Peyer's patch (tissue), 4 donors: Measurements from ENCODE around the gene ATF6B.

Experiments
- POLR2A ChIP-seq, 2 donors: fragments of 450-650 bp; IDR thresholded peaks; one replicate each; pipeline ENCODE4 v1.5.1; 2017; ENCODE audit warnings: antibody characterized with exemption in 2 of 2, mild to moderate bottlenecking in 2 of 2, moderate library complexity in 2 of 2
- TF ChIP-seq, protein P1 (sequence below), 6 experiments: fragments of 450-650 bp in 4 of 6; fragments of 200-600 bp in 2 of 6; sonication (generic) in 1 of 6; IDR thresholded peaks; one replicate each; pipeline ENCODE4 v1.5.1; 2017 to 2019; ENCODE audit warnings: antibody characterized with exemption in 6 of 6, mild to moderate bottlenecking in 3 of 6, moderate library complexity in 1 of 6

DNA sequence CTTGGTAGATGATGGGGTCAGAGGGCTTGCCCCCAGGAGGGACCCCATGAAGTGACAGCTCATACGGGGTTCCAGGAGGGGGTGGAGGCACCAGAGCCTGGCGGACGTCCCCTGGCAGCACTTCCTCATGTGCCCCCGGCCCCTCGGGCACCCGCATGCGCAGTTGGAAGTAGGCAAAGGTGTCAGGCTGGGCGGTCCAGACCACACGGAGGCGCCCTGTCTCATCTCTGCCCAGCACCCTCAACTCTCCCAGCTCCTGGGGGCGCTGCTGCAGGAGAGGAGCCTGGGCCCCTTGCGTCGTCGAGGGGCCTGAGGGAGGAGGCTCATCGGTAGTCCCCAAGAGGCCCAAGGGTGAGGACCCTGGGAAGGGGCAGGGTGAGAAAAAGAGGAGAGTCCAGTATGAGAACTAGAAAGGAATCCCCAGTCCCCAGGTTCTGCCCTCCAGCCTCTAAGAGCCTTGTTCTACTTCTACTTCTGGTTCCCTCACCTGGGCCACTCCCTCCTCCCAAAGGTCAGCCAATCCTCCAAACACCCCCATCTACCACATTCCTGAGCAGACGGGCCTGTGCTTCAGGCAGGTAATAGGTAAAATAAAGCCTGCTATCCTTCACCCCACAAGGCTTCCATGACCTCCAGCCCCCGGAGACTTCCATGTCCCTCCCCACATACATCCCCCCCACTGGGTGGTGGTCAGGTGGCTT is 42.1 kb downstream of the ATF6B start:
- TF ChIP-seq, protein P1, sequence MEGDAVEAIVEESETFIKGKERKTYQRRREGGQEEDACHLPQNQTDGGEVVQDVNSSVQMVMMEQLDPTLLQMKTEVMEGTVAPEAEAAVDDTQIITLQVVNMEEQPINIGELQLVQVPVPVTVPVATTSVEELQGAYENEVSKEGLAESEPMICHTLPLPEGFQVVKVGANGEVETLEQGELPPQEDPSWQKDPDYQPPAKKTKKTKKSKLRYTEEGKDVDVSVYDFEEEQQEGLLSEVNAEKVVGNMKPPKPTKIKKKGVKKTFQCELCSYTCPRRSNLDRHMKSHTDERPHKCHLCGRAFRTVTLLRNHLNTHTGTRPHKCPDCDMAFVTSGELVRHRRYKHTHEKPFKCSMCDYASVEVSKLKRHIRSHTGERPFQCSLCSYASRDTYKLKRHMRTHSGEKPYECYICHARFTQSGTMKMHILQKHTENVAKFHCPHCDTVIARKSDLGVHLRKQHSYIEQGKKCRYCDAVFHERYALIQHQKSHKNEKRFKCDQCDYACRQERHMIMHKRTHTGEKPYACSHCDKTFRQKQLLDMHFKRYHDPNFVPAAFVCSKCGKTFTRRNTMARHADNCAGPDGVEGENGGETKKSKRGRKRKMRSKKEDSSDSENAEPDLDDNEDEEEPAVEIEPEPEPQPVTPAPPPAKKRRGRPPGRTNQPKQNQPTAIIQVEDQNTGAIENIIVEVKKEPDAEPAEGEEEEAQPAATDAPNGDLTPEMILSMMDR (IDR thresholded peaks at IDR 0.05): no peak
- TF ChIP-seq POLR2A (IDR thresholded peaks at IDR 0.05): no peak
